ENCODE data around the gene MFAP4. TPM values are rescaled to one million over a fixed set of nuclear protein-coding genes. Genes with fewer than 3 reads are reported as not detected.

MFAP4 gene
- total and polyA plus RNA-seq, 2 donors (not counting 1 experiment from before 2014, with no cell fraction given): not detected

- H3K4me3 ChIP-seq (ENCODE audit: control extremely low read depth in 1 of 5, extremely low read depth in 1 of 5, insufficient read depth in 1 of 5, low read depth in 2 of 5, low read length in 4 of 5): no peak overlapping the region
- no peaks in the 10 kb centered on the region for H3K27me3 ChIP-seq (replicated peaks in 1 of 4; ENCODE audit: control extremely low read depth in 1 of 4, control insufficient read depth in 3 of 4, insufficient read depth in 4 of 4, low read length in 3 of 4)
- no peak for TF ChIP-seq EZH2 (IDR thresholded peaks at IDR 0.05; ENCODE audit: borderline replicate concordance, insufficient read depth, low read depth, low read length, poor library complexity, severe bottlenecking)
- intact Hi-C loops (cut with micrococcal nuclease): no loop called here
- H3K4me1 Mint-ChIP-seq: peaks cover 48% of the 10 kb centered on the region
- no peak overlapping the region for H2AFZ ChIP-seq (ENCODE audit: insufficient read depth, low read depth, low read length, poor library complexity, severe bottlenecking)
- no peaks in the 10 kb centered on the region for H3K9me3 Mint-ChIP-seq (ENCODE audit: insufficient read depth)
- H3K4me1 ChIP-seq (ENCODE audit: control insufficient read depth in 2 of 2, insufficient read depth in 2 of 2, low read length in 2 of 2): peaks cover 30 to 47% of the 10 kb centered on the region in 2 donors
- H3K9me3 ChIP-seq (ENCODE audit: control extremely low read depth in 1 of 3, control insufficient read depth in 2 of 3, insufficient read depth in 1 of 3, low read length in 2 of 3): no peaks in the 10 kb centered on the region
- no peak for ATAC-seq (ENCODE audit: low read depth)
- H4K20me1 ChIP-seq (ENCODE audit: control insufficient read depth, insufficient read depth, low read length, poor library complexity, severe bottlenecking): no peaks in the 10 kb centered on the region
- ChIA-PET CTCF (interaction anchor here (1.2 to 6.5 kb wide), 3 partner anchors 8 to 81 kb away, joined by 4 to 133 read pairs (median 110); partner anchors contain the start of gene MAPK7), POLR2A (no interaction called here)
- no peak overlapping the region for H3K9ac ChIP-seq (ENCODE audit: low read length)
- no peaks in the 10 kb centered on the region for H3K79me2 ChIP-seq (ENCODE audit: control insufficient read depth, insufficient read depth, low read length)
- H3K27ac ChIP-seq (ENCODE audit: low read length in 2 of 2): no peak overlapping the region
- H3K27me3 Mint-ChIP-seq: no peaks in the 10 kb centered on the region
- no peaks in the 10 kb centered on the region for H3K36me3 ChIP-seq (replicated peaks in 1 of 2; ENCODE audit: control extremely low read depth in 1 of 2, control insufficient read depth in 1 of 2, extremely low read depth in 1 of 2, insufficient read depth in 2 of 2, low read length in 1 of 2)
- DNase-seq: peak; percentile 4
- WGBS (ENCODE audit: insufficient coverage): 88% methylated on average over 5 of the region's 5 CpGs
- no peak overlapping the region for H3K4me3 Mint-ChIP-seq
- no peak overlapping the region for H3K27ac Mint-ChIP-seq
- H3K4me2 ChIP-seq (replicated peaks; ENCODE audit: low read depth, low read length, poor library complexity, severe bottlenecking): no peak overlapping the region
Observed at GRCh38 chr17:19366637-19366972, 20.4 kb downstream of the MFAP4 start.

GRCh38 chr17:19365833-19366636 lies 21.0 kb downstream of the MFAP4 start:
- ChIA-PET POLR2A (no interaction called here), CTCF (interaction anchor here (0.7 to 6.5 kb wide), 6 partner anchors 8 to 399 kb away, joined by 3 to 133 read pairs (median 57); partner anchors contain the start of gene MAPK7)
- no peak overlapping the region for H2AFZ ChIP-seq (ENCODE audit: insufficient read depth, low read depth, low read length, poor library complexity, severe bottlenecking)
- H3K36me3 ChIP-seq (replicated peaks in 1 of 2; ENCODE audit: control extremely low read depth in 1 of 2, control insufficient read depth in 1 of 2, extremely low read depth in 1 of 2, insufficient read depth in 2 of 2, low read length in 1 of 2): no peaks in the 10 kb centered on the region
- 78% methylated on average over 6 of the region's 9 CpGs for WGBS (ENCODE audit: insufficient coverage)
- intact Hi-C loops (cut with micrococcal nuclease): no loop called here
- peaks cover 24 to 43% of the 10 kb centered on the region in 2 donors for H3K4me1 ChIP-seq (ENCODE audit: control insufficient read depth in 2 of 2, insufficient read depth in 2 of 2, low read length in 2 of 2)
- H3K9me3 ChIP-seq (ENCODE audit: control extremely low read depth in 1 of 3, control insufficient read depth in 2 of 3, insufficient read depth in 1 of 3, low read length in 2 of 3): no peaks in the 10 kb centered on the region
- no peak overlapping the region for H3K27ac ChIP-seq (ENCODE audit: low read length in 2 of 2)
- no peak for ATAC-seq (ENCODE audit: low read depth)
- no peaks in the 10 kb centered on the region for H3K27me3 Mint-ChIP-seq
- no peak overlapping the region for H3K4me2 ChIP-seq (replicated peaks; ENCODE audit: low read depth, low read length, poor library complexity, severe bottlenecking)
- no peaks in the 10 kb centered on the region for H3K9me3 Mint-ChIP-seq (ENCODE audit: insufficient read depth)
- no peak overlapping the region for H3K9ac ChIP-seq (ENCODE audit: low read length)
- TF ChIP-seq, protein P1, sequence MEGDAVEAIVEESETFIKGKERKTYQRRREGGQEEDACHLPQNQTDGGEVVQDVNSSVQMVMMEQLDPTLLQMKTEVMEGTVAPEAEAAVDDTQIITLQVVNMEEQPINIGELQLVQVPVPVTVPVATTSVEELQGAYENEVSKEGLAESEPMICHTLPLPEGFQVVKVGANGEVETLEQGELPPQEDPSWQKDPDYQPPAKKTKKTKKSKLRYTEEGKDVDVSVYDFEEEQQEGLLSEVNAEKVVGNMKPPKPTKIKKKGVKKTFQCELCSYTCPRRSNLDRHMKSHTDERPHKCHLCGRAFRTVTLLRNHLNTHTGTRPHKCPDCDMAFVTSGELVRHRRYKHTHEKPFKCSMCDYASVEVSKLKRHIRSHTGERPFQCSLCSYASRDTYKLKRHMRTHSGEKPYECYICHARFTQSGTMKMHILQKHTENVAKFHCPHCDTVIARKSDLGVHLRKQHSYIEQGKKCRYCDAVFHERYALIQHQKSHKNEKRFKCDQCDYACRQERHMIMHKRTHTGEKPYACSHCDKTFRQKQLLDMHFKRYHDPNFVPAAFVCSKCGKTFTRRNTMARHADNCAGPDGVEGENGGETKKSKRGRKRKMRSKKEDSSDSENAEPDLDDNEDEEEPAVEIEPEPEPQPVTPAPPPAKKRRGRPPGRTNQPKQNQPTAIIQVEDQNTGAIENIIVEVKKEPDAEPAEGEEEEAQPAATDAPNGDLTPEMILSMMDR (IDR thresholded peaks at IDR 0.05): no peak
- no peak for TF ChIP-seq EZH2 (IDR thresholded peaks at IDR 0.05; ENCODE audit: borderline replicate concordance, insufficient read depth, low read depth, low read length, poor library complexity, severe bottlenecking)
- H3K4me3 ChIP-seq (ENCODE audit: control extremely low read depth in 1 of 5, extremely low read depth in 1 of 5, insufficient read depth in 1 of 5, low read depth in 2 of 5, low read length in 4 of 5): no peak overlapping the region
- H3K27ac Mint-ChIP-seq: no peak overlapping the region
- no peaks in the 10 kb centered on the region for H3K79me2 ChIP-seq (ENCODE audit: control insufficient read depth, insufficient read depth, low read length)
- no peak for DNase-seq
- peaks cover 46% of the 10 kb centered on the region for H3K4me1 Mint-ChIP-seq
- no peaks in the 10 kb centered on the region for H3K27me3 ChIP-seq (replicated peaks in 1 of 4; ENCODE audit: control extremely low read depth in 1 of 4, control insufficient read depth in 3 of 4, insufficient read depth in 4 of 4, low read length in 3 of 4)
- no peak overlapping the region for H3K4me3 Mint-ChIP-seq
- no peaks in the 10 kb centered on the region for H4K20me1 ChIP-seq (ENCODE audit: control insufficient read depth, insufficient read depth, low read length, poor library complexity, severe bottlenecking)
